HepG2 (cell line): Measurements from ENCODE around the gene CMTM5. TPM values are rescaled to one million over a fixed set of nuclear protein-coding genes. Genes with fewer than 3 reads are reported as not detected.

Experiments
- ATAC-seq: fragments of 200-7000 bp; cut with Tn5 transposase; 3 replicates; pipeline ENCODE4 v1.9.1; 2020; ENCODE audit warnings: mild to moderate bottlenecking, moderate library complexity
- BruUV-seq: library from RNA; stranded (reverse); fragments of 400-500 nt; replicated peaks from 2 replicates; lab custom pipeline; 2021; lab: Mats Ljungman, UMichigan
- CTCF ChIA-PET: fragments of 300-600 bp; formaldehyde crosslinking; extraction: SDS; loops from one replicate; lab custom pipeline; 2021; ENCODE audit warnings: low total read pairs, inconsistent platforms, low intra/inter-chr PET ratio; lab: Yijun Ruan, JAX
- POLR2A ChIA-PET: fragments of 350-600 bp; sonication (Branson Sonifier 250); formaldehyde crosslinking; loops from one replicate; lab custom pipeline; 2020; ENCODE audit warnings: antibody characterized with exemption, inconsistent platforms; lab: Yijun Ruan, JAX
- DNase-seq: peaks from one replicate; pipeline ENCODE4 v3.0.0-alpha.2; 2015; ENCODE audit warnings: low spot score
- FAIRE-seq: peaks from 3 replicates; lab custom pipeline; 2011; peaks lifted over from hg19 to GRCh38; lab: Jason Lieb, UNC
- H2AFZ ChIP-seq: one replicate; pipeline ENCODE4 v1.6.1; 2011; ENCODE audit warnings: low read length, inconsistent platforms
- H3K27ac ChIP-seq: fragments of 300-600 bp; 3 replicates; pipeline ENCODE4 v1.8.0; 2011; ENCODE audit warnings: mixed run types, mild to moderate bottlenecking, mixed read lengths, low read length, inconsistent platforms; ENCODE audit not compliant: insufficient read depth; ENCODE audit errors: extremely low read length
- H3K27me3 ChIP-seq, 2 experiments: fragments of 200-600 bp in 1 of 2; 2 replicates in 1 of 2; 3 replicates in 1 of 2; pipeline versions ENCODE4 v1.6.0 to v1.8.0; 2011; ENCODE audit warnings: low read length in 2 of 2, mild to moderate bottlenecking in 2 of 2, moderate library complexity in 2 of 2, inconsistent platforms in 1 of 2; ENCODE audit not compliant: insufficient read depth in 2 of 2, control insufficient read depth in 1 of 2
- H3K36me3 ChIP-seq, 2 experiments: fragments of 200-600 bp in 1 of 2; replicated peaks in 1 of 2; 2 replicates in 1 of 2; 3 replicates in 1 of 2; pipeline versions ENCODE4 v1.5.1 to v1.8.0; 2011; ENCODE audit warnings: low read length in 2 of 2, inconsistent platforms in 1 of 2; ENCODE audit not compliant: insufficient read depth in 2 of 2, control insufficient read depth in 1 of 2
- H3K4me1 ChIP-seq: 2 replicates; pipeline ENCODE4 v1.5.1; 2012; ENCODE audit warnings: low read length, inconsistent platforms; ENCODE audit not compliant: insufficient read depth
- H3K4me2 ChIP-seq: 2 replicates; pipeline ENCODE4 v1.6.0; 2011; ENCODE audit warnings: low read depth, low read length, inconsistent platforms
- H3K4me3 ChIP-seq, 3 experiments: fragments of 200-600 bp in 1 of 3; sonication (generic), shearing (Covaris generic) in 1 of 3; replicated peaks in 1 of 3; 2 replicates each; pipeline ENCODE4 v1.5.1; 2011 to 2016; ENCODE audit warnings: low read length in 3 of 3, inconsistent platforms in 2 of 3, low read depth in 2 of 3, mild to moderate bottlenecking in 2 of 3, control low read depth in 1 of 3, mixed read lengths in 1 of 3; ENCODE audit not compliant: insufficient read depth in 1 of 3
- H3K79me2 ChIP-seq: one replicate; pipeline ENCODE4 v1.6.1; 2011; ENCODE audit warnings: low read length, inconsistent platforms; ENCODE audit not compliant: insufficient read depth
- H3K9ac ChIP-seq: 2 replicates; pipeline ENCODE4 v1.6.0; 2011; ENCODE audit warnings: mild to moderate bottlenecking, low read depth, low read length, inconsistent platforms; ENCODE audit not compliant: insufficient read depth
- H3K9me3 ChIP-seq: 2 replicates; pipeline ENCODE4 v1.5.1; 2012; ENCODE audit warnings: mild to moderate bottlenecking, low read length
- H4K20me1 ChIP-seq: 2 replicates; pipeline ENCODE4 v1.6.0; 2011; ENCODE audit warnings: inconsistent platforms, mild to moderate bottlenecking, low read length, moderate library complexity; ENCODE audit not compliant: insufficient read depth
- AHR ChIP-seq: IDR thresholded peaks from 2 replicates; pipeline ENCODE4 v1.6.1; 2018; ENCODE audit warnings: missing genetic modification reagents, missing compliant biosample characterization
- EED ChIP-seq: sonication (generic); formaldehyde crosslinking; IDR thresholded peaks from 2 replicates; pipeline ENCODE4 v1.5.0; 2020; ENCODE audit warnings: mild to moderate bottlenecking, missing genetic modification reagents
- HOXA3 ChIP-seq: sonication (generic); formaldehyde crosslinking; IDR thresholded peaks from 2 replicates; pipeline ENCODE4 v1.5.0; 2020; ENCODE audit warnings: missing genetic modification reagents
- NFRKB ChIP-seq: fragments of 450-650 bp; IDR thresholded peaks from 2 replicates; pipeline ENCODE4 v1.6.1; 2017
- SIN3A ChIP-seq: IDR thresholded peaks from 2 replicates; pipeline ENCODE4 v1.6.1; 2011; ENCODE audit warnings: low read depth, mild to moderate bottlenecking, control low read depth, low read length, borderline replicate concordance
- SIX1 ChIP-seq: sonication (generic); formaldehyde crosslinking; IDR thresholded peaks from 2 replicates; pipeline ENCODE4 v1.4.0; 2020; ENCODE audit warnings: missing genetic modification reagents, borderline replicate concordance
- WGBS: methylation state at CpG from one replicate; pipeline ENCODE4 v1.1.6; 2017; ENCODE audit warnings: low lambda C conversion rate; 5-methylcytosine and 5-hydroxymethylcytosine counted together
- in situ Hi-C: cut with HindIII; loops from 2 replicates; pipeline ENCODE4 v1.10.0; 2017; ENCODE audit warnings: low pct_unique_long_range_greater_than_20kb; ENCODE audit not compliant: extremely low pct_ligation_motif_present
- intact Hi-C: fragments of 100-400 bp; cut with micrococcal nuclease; formaldehyde crosslinking; loops from one replicate; pipeline ENCODE4 v1.10.0; 2022; ENCODE audit not compliant: unreplicated experiment
- polyA plus RNA-seq, 8 experiments: library from polyadenylated mRNA; depleted of rRNA in 3 of 8; stranded (reverse) in 7 of 8; unstranded in 1 of 8; fragments of >200 nt; fragmentation: Illumina TruSeq in 4 of 8; extraction: Trizol in 4 of 8; gene quantifications; 2 replicates each; pipeline versions ENCODE4 v1.2.1 to v1.2.3, GENCODE V29; 2011 to 2016; ENCODE audit warnings: low read depth in 4 of 8, missing spikeins in 1 of 8, mixed read lengths in 1 of 8; ENCODE audit not compliant: insufficient read depth in 1 of 8
- total RNA-seq, 5 experiments: library from RNA; depleted of rRNA; stranded (reverse); fragments of >200 nt; fragmentation: Illumina TruSeq; extraction: Trizol; gene quantifications; 2 replicates each; pipeline ENCODE4 v1.2.3, GENCODE V29; 2016; ENCODE audit warnings: low read depth in 1 of 5
- TF ChIP-seq, protein P1 (sequence below): sonication (generic); formaldehyde crosslinking; IDR thresholded peaks from 2 replicates; pipeline ENCODE4 v1.8.0; 2022; ENCODE audit warnings: missing genetic modification reagents, mild to moderate bottlenecking, moderate library complexity, borderline replicate concordance

Gene CMTM5
- total and polyA plus RNA-seq, 2 of the 13 experiments (the other 11 are each of a cell fraction or from before 2014, with no cell fraction given): not detected

DNA sequence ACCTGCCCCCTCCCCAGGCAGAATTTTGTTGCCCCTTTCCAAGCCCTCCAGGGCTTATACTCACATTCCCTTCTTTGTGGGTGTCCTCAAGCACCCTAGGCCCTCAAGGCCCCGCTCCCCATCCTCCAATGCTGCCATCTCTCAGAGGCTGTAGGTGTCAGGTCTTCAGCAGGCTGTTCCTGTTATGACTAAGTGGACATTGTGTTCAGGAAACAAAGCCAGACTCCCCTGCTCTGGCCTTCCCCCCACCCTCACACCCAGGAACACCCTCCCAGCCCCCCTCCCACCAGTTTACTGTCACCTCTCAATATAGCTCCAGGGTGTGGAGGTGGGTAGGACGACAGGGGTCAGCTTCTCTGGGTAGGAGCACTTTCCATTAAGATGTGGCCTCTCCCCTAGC is 32.6 kb downstream of the CMTM5 start:
- intact Hi-C loops (no loop called here), in situ Hi-C loops (no loop called here)
- WGBS: 0% methylated on average over 2 of the region's 2 CpGs
- H2AFZ ChIP-seq: no peak overlapping the region
- no peaks in the 10 kb centered on the region for H3K4me1 ChIP-seq
- ATAC-seq (no peak), FAIRE-seq (no peak), DNase-seq (no peak)
- H3K9ac ChIP-seq: no peak overlapping the region
- H4K20me1 ChIP-seq: no peaks in the 10 kb centered on the region
- ChIA-PET POLR2A (interaction anchor here (1.5 kb wide), 1 partner anchor 60 kb away, joined by 4 read pairs; the partner anchor contains the start of gene NGDN), CTCF (no interaction called here)
- no TSS peak for BruUV-seq
- H3K4me2 ChIP-seq: no peak overlapping the region
- no peak overlapping the region for H3K27ac ChIP-seq
- H3K27me3 ChIP-seq: peaks cover 52 to 100% of the 10 kb centered on the region in 2 experiments
- no peak overlapping the region for H3K4me3 ChIP-seq
- no peaks in the 10 kb centered on the region for H3K9me3 ChIP-seq
- H3K79me2 ChIP-seq: no peaks in the 10 kb centered on the region
- TF ChIP-seq SIX1 (CRISPR knock-in tag) (no peak), HOXA3 (CRISPR knock-in tag) (no peak), AHR (CRISPR knock-in tag) (no peak), SIN3A (no peak), EED (CRISPR knock-in tag) (no peak), NFRKB (no peak)
- TF ChIP-seq, protein P1, sequence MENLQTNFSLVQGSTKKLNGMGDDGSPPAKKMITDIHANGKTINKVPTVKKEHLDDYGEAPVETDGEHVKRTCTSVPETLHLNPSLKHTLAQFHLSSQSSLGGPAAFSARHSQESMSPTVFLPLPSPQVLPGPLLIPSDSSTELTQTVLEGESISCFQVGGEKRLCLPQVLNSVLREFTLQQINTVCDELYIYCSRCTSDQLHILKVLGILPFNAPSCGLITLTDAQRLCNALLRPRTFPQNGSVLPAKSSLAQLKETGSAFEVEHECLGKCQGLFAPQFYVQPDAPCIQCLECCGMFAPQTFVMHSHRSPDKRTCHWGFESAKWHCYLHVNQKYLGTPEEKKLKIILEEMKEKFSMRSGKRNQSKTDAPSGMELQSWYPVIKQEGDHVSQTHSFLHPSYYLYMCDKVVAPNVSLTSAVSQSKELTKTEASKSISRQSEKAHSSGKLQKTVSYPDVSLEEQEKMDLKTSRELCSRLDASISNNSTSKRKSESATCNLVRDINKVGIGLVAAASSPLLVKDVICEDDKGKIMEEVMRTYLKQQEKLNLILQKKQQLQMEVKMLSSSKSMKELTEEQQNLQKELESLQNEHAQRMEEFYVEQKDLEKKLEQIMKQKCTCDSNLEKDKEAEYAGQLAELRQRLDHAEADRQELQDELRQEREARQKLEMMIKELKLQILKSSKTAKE: no peak
- no peaks in the 10 kb centered on the region for H3K36me3 ChIP-seq
